ENCODE data around the gene TP53AIP1. TPM values are rescaled to one million over a fixed set of nuclear protein-coding genes. Genes with fewer than 3 reads are reported as not detected.

TP53AIP1 gene
- total and polyA plus RNA-seq, 2 of the 8 experiments (the other 6 are each of a cell fraction or from before 2014, with no cell fraction given) = 0.03 TPM; not detected in 1

DNA sequence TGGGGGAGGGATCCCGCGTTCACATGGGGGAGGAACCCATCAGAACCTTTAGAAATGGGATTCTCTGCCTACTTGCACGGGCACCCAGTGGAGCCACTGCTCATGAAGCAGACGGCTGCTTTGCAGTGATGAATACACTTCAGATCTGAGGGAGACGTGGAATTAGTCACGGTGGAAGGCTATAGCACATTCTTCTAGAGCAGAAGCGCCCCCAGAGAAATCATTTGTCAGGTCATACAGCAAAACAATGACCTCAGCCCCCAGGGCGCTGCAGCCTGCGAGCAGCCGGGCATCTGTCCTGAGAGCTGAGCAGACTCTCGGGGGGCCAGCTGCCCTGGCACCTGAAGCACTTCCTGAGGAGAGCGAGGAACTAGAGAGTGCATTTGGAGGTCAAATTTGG lies 12.7 kb downstream of the TP53AIP1 start (continued):
- TF ChIP-seq, protein P1, sequence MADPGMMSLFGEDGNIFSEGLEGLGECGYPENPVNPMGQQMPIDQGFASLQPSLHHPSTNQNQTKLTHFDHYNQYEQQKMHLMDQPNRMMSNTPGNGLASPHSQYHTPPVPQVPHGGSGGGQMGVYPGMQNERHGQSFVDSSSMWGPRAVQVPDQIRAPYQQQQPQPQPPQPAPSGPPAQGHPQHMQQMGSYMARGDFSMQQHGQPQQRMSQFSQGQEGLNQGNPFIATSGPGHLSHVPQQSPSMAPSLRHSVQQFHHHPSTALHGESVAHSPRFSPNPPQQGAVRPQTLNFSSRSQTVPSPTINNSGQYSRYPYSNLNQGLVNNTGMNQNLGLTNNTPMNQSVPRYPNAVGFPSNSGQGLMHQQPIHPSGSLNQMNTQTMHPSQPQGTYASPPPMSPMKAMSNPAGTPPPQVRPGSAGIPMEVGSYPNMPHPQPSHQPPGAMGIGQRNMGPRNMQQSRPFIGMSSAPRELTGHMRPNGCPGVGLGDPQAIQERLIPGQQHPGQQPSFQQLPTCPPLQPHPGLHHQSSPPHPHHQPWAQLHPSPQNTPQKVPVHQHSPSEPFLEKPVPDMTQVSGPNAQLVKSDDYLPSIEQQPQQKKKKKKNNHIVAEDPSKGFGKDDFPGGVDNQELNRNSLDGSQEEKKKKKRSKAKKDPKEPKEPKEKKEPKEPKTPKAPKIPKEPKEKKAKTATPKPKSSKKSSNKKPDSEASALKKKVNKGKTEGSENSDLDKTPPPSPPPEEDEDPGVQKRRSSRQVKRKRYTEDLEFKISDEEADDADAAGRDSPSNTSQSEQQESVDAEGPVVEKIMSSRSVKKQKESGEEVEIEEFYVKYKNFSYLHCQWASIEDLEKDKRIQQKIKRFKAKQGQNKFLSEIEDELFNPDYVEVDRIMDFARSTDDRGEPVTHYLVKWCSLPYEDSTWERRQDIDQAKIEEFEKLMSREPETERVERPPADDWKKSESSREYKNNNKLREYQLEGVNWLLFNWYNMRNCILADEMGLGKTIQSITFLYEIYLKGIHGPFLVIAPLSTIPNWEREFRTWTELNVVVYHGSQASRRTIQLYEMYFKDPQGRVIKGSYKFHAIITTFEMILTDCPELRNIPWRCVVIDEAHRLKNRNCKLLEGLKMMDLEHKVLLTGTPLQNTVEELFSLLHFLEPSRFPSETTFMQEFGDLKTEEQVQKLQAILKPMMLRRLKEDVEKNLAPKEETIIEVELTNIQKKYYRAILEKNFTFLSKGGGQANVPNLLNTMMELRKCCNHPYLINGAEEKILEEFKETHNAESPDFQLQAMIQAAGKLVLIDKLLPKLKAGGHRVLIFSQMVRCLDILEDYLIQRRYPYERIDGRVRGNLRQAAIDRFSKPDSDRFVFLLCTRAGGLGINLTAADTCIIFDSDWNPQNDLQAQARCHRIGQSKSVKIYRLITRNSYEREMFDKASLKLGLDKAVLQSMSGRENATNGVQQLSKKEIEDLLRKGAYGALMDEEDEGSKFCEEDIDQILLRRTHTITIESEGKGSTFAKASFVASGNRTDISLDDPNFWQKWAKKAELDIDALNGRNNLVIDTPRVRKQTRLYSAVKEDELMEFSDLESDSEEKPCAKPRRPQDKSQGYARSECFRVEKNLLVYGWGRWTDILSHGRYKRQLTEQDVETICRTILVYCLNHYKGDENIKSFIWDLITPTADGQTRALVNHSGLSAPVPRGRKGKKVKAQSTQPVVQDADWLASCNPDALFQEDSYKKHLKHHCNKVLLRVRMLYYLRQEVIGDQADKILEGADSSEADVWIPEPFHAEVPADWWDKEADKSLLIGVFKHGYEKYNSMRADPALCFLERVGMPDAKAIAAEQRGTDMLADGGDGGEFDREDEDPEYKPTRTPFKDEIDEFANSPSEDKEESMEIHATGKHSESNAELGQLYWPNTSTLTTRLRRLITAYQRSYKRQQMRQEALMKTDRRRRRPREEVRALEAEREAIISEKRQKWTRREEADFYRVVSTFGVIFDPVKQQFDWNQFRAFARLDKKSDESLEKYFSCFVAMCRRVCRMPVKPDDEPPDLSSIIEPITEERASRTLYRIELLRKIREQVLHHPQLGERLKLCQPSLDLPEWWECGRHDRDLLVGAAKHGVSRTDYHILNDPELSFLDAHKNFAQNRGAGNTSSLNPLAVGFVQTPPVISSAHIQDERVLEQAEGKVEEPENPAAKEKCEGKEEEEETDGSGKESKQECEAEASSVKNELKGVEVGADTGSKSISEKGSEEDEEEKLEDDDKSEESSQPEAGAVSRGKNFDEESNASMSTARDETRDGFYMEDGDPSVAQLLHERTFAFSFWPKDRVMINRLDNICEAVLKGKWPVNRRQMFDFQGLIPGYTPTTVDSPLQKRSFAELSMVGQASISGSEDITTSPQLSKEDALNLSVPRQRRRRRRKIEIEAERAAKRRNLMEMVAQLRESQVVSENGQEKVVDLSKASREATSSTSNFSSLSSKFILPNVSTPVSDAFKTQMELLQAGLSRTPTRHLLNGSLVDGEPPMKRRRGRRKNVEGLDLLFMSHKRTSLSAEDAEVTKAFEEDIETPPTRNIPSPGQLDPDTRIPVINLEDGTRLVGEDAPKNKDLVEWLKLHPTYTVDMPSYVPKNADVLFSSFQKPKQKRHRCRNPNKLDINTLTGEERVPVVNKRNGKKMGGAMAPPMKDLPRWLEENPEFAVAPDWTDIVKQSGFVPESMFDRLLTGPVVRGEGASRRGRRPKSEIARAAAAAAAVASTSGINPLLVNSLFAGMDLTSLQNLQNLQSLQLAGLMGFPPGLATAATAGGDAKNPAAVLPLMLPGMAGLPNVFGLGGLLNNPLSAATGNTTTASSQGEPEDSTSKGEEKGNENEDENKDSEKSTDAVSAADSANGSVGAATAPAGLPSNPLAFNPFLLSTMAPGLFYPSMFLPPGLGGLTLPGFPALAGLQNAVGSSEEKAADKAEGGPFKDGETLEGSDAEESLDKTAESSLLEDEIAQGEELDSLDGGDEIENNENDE (IDR thresholded peaks at IDR 0.05; ENCODE audit: insufficient replicate concordance, low read length) = no peak
- TF ChIP-seq EP300 (IDR thresholded peaks at IDR 0.05; ENCODE audit: borderline replicate concordance in 1 of 2, low read depth in 2 of 2, low read length in 2 of 2) = no peak
- TF ChIP-seq SP2 (IDR thresholded peaks at IDR 0.05; ENCODE audit: low read length) = no peak
- TF ChIP-seq SP1 (IDR thresholded peaks at IDR 0.05; ENCODE audit: low read depth, low read length) = no peak
- TF ChIP-seq SUZ12 (IDR thresholded peaks at IDR 0.05; ENCODE audit: low read length) = no peak
- TF ChIP-seq CBX8 (IDR thresholded peaks at IDR 0.05; ENCODE audit: borderline replicate concordance, low read depth, low read length) = no peak
- TF ChIP-seq EGR1 (IDR thresholded peaks at IDR 0.05; ENCODE audit: borderline replicate concordance, low read depth, low read length) = no peak
- TF ChIP-seq TAF1 (IDR thresholded peaks at IDR 0.05; ENCODE audit: low read depth, low read length) = no peak

Data from H1 (cell line).